HUES48 (cell line): Measurements from ENCODE around the gene TMEM43.

Experiments used
- H3K27ac ChIP-seq: one replicate; pipeline ENCODE4 v1.7.0; 2013; ENCODE audit warnings: low read depth, low read length, inconsistent platforms
- H3K27me3 ChIP-seq: 2 replicates; pipeline ENCODE4 v1.6.1; 2013; ENCODE audit warnings: mild to moderate bottlenecking, low read length; ENCODE audit not compliant: control insufficient read depth, insufficient read depth
- H3K36me3 ChIP-seq: 2 replicates; pipeline ENCODE4 v1.6.1; 2013; ENCODE audit warnings: low read length; ENCODE audit not compliant: control insufficient read depth, insufficient read depth
- H3K4me1 ChIP-seq: 2 replicates; pipeline ENCODE4 v1.6.1; 2013; ENCODE audit warnings: mild to moderate bottlenecking, low read length; ENCODE audit not compliant: control insufficient read depth, insufficient read depth
- H3K4me3 ChIP-seq: 2 replicates; pipeline ENCODE4 v1.5.1; 2013; ENCODE audit warnings: mild to moderate bottlenecking, low read depth, low read length
- H3K9ac ChIP-seq: 2 replicates; pipeline ENCODE4 v1.6.1; 2013; ENCODE audit warnings: mild to moderate bottlenecking, low read depth, low read length, moderate library complexity
- H3K9me3 ChIP-seq: 2 replicates; pipeline ENCODE4 v1.6.1; 2013; ENCODE audit warnings: low read length; ENCODE audit not compliant: control insufficient read depth, insufficient read depth

TMEM43 gene

DNA sequence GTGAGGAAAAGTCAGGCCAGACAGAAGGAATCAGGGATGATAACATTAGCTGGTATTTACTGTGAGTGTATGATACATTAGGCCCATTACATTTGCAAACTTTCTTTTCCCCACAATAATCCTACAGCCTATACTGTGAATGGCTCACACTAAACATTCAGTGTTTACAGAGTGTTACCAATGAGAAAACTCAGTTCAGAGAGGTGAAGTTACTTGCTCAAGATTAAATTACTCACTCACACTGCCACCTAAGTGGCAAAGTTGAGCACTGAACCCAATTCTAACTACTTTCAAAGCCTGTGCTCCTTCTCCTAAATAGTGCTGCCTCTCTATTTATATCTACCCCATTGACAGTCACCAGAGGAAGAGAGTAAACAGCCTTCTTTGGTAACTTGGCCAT lies 45.0 kb downstream of the TMEM43 start:
- H3K9ac ChIP-seq: no peak overlapping the region

DNA sequence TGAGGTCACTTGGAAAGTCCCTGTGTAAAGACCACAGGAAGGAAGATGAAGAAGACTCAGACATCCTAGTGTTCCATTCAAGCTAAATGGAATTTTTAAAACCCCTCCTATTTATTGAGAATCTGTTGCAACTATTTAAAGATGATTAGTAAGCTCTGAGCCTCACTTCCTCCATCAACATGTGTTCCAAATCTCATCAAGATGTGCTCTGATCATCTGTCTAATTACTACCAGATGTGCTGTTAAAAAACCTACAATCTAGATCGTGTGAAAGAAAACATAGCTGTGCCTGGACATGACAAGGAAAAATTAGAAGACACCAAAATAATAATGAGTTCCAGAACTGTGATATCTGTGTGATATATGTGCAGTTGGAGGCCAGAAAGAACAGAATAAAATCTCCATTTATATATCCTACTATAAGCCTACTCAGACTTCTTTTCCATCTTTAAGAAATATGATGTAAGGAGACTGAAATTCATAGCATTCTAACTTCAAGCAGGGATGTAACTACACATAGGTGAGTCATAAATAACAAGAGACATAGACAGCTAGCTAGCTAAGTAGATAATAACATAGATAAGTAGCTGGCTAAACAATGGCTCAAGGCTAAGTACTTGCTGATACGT lies 45.8 kb downstream of the TMEM43 start:
- no peaks in the 10 kb centered on the region for H3K9me3 ChIP-seq
- no peak overlapping the region for H3K4me3 ChIP-seq
- no peaks in the 10 kb centered on the region for H3K4me1 ChIP-seq
- peaks cover 74% of the 10 kb centered on the region for H3K36me3 ChIP-seq
- H3K9ac ChIP-seq: no peak overlapping the region
- H3K27ac ChIP-seq: no peak overlapping the region
- H3K27me3 ChIP-seq: no peaks in the 10 kb centered on the region

More for the DNA sequence above, 45.0 kb downstream of the TMEM43 start:
- Histone ChIP-seq H3K27ac (no peak overlapping the region), H3K27me3 (no peaks in the 10 kb centered on the region), H3K4me3 (no peak overlapping the region), H3K9me3 (no peaks in the 10 kb centered on the region), H3K4me1 (no peaks in the 10 kb centered on the region), H3K36me3 (peaks cover 82% of the 10 kb centered on the region)

DNA sequence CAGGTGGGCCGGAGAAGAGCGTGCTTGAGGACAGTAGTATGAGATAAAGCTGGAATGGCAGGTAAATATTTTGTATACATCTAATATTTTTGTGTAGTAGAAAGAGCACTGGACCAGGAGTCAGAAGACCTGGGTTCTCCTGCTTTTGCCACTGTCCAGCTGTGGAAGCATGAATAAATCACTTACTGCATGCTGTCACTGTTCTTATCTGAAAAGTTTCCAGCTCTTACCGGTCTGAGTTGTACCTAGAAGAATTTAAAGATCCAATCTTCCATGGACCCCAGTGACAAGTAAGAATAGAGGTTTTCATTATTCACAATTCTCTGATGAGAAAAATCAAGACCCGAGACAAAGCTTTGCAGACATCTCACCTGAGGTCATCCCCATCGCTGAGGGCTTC lies 47.6 kb downstream of the TMEM43 start:
- Histone ChIP-seq H3K27me3 (no peaks in the 10 kb centered on the region), H3K27ac (no peak overlapping the region), H3K9me3 (no peaks in the 10 kb centered on the region), H3K4me3 (no peak overlapping the region), H3K36me3 (peaks cover 58% of the 10 kb centered on the region), H3K9ac (no peak overlapping the region), H3K4me1 (peaks cover 5% of the 10 kb centered on the region)

DNA sequence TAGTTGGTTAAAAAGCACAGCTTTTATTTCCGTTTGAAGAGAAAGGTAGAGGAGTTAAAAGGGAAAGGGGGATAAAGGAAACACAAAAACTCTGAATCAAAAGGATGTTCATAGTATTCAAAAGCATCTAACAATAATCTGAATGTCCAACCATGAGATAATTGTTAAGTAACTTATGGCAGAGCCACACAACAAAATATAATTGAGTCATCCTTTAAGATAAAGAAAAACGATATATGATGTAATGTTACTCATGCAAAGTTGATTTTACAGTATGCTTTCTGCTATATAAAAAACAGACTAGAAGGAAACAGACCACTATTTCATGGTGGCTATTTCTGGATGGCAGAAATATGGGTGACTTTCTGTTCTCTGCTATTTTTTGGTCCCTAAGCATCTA lies 49.6 kb downstream of the TMEM43 start:
- peaks cover 38% of the 10 kb centered on the region for H3K36me3 ChIP-seq
- H3K9ac ChIP-seq: no peak overlapping the region
- H3K4me3 ChIP-seq: no peak overlapping the region
- no peak overlapping the region for H3K27ac ChIP-seq
- no peaks in the 10 kb centered on the region for H3K27me3 ChIP-seq
- peaks cover 10% of the 10 kb centered on the region for H3K4me1 ChIP-seq
- H3K9me3 ChIP-seq: no peaks in the 10 kb centered on the region

DNA sequence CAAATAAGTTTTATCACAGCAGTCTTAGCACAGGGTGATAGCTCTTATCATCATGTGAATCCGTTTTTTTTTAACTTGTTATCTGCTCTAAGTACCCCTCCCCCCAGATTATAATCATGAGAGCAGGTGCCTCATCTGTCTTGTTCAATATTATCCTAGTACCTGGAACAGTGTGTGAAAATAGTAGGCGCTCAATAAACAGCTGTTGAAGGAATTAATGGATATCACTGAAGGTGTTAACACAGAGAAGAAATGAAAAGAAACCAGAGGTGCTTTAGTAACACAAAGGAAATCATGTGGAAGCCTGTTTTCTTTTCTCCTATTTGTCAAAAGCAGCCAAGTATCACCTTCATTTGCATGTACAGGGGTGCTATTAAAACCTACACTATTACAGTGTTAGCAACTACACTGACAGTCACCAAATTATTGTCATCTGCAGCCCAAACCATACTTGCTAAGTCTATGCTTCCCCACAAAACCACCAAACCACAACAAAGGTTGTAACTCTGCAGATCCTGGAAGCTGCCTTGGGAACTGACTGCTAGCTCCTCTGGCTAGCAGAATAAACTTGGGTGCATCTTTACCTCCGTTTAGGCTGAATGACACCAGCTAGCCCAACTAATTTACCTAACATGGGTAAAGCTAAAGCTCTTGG lies 50.7 kb downstream of the TMEM43 start:
- H3K4me1 ChIP-seq: peaks cover 15% of the 10 kb centered on the region
- no peaks in the 10 kb centered on the region for H3K27me3 ChIP-seq
- H3K4me3 ChIP-seq: no peak overlapping the region
- peaks cover 28% of the 10 kb centered on the region for H3K36me3 ChIP-seq
- no peaks in the 10 kb centered on the region for H3K9me3 ChIP-seq
- H3K27ac ChIP-seq: no peak overlapping the region
- H3K9ac ChIP-seq: no peak overlapping the region

DNA sequence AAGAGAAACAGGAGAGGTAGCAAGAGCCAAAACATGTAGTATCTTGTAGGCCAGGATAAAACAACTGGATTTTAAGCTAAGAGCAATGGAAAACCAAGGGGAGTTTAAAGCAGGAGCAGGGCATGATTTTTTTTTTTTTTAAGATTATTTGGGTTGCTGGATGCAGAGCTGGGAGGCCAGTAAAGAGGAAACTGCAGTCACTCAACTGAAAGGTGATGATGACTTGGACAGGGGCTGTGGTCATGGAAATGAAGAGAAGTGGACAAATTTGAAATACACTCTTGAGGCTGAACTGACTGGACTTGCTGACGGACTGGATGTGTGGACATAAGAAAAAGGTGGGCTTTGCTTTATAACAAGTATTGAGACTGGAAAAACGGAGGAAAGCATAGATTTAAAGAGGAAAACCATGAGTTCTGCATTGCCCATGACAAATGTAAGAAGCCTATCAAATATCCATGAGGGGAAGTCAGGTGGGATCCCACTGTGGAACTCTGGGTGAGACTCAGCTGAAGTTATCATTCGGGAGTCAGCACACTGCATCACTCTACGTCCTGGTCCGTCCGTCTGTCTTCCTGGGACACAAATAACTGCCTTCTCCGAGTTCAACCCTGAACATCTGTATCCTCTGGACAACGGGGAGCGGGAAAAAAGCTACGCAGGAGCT lies 52.9 kb downstream of the TMEM43 start:
- peaks cover 26% of the 10 kb centered on the region for H3K36me3 ChIP-seq
- peak overlapping the region; percentile 97 for H3K4me3 ChIP-seq
- H3K27ac ChIP-seq: peak overlapping the region; percentile 84
- H3K27me3 ChIP-seq: no peaks in the 10 kb centered on the region
- H3K4me1 ChIP-seq: peaks cover 15% of the 10 kb centered on the region
- peak overlapping the region; percentile 96 for H3K9ac ChIP-seq
- no peaks in the 10 kb centered on the region for H3K9me3 ChIP-seq

DNA sequence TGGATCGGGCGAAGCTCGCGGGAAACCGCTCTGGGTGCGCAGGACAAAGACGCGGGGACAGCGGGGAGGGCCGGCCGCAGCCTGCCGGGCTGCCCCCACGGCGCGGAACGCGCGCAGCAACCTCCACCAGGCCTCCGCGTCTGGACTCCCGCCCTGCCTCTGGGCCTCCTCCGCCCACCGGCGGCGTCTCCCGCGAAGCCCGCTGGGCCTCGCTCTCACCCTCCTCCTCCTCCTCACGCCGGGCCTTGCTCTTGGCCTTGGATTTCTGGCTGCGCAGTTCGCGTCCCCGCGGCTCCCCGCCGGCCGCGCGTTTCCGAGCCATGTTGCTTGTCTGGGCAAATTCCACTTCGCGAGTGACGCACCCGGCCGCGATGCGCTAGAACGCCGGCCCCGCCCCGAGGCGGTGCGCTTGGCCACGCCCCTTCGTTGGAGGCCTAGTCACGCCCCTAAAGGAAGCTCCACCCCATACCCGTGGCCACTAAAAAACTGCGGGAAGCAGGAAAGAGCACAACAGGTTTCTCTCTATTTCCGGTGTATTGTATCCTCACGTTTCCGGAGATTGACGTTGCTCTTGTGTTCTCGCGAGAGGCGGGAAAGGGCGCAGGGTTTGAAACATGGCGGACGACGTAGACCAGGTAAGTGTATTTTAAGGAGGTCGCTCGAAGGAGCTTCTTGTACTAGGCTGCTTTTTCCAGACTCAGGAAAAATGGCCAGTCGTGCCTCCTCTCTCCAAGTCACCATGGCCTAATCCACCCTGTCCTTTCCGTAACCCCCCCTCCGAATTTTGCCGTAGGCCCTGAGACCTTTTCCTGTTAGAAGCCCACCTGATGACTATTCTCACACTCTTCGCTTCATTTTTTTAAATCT lies 53.6 kb downstream of the TMEM43 start, which contains the start of the genes LSM3 and XPC:
Gene LSM3 (plus strand): TSS at position 571 of the 867 bp plus-strand sequence. CDS start 44 bp downstream, at position 615.
Gene XPC (minus strand): TSS at position 355 of the 867 bp plus-strand sequence. CDS start 33 bp downstream, at position 322.
- peaks cover 27% of the 10 kb centered on the region for H3K36me3 ChIP-seq
- peak within 1 kb of the TSS; percentile 96 for H3K9ac ChIP-seq
- H3K27ac ChIP-seq: peak within 1 kb of the TSS; percentile 86
- peak within 1 kb of the TSS; percentile 97 for H3K4me3 ChIP-seq
- H3K4me1 ChIP-seq: peaks cover 15% of the 10 kb centered on the region
- H3K9me3 ChIP-seq: no peaks in the 10 kb centered on the region
- no peaks in the 10 kb centered on the region for H3K27me3 ChIP-seq

DNA sequence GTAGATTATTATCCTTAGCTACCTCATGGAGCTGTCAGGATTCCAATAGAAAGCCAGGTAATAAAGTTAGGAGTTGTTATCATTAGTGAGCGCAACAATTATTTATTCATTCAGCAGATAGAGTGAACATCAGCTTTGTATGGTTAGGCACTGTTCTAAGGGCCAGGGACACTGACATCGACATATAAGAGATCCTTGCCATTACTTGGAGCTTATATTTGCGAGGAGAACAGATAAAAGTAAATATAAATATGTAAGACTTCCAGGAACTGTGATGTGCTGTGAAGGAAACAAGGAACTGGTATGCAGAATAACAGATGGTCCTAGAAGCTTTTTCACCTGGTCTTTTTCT lies 54.2 kb downstream of the TMEM43 start:
- no peaks in the 10 kb centered on the region for H3K9me3 ChIP-seq
- peak overlapping the region; percentile 86 for H3K27ac ChIP-seq
- peak overlapping the region; percentile 97 for H3K4me3 ChIP-seq
- no peaks in the 10 kb centered on the region for H3K27me3 ChIP-seq
- peak overlapping the region; percentile 96 for H3K9ac ChIP-seq
- peaks cover 34% of the 10 kb centered on the region for H3K36me3 ChIP-seq
- H3K4me1 ChIP-seq: peaks cover 15% of the 10 kb centered on the region

DNA sequence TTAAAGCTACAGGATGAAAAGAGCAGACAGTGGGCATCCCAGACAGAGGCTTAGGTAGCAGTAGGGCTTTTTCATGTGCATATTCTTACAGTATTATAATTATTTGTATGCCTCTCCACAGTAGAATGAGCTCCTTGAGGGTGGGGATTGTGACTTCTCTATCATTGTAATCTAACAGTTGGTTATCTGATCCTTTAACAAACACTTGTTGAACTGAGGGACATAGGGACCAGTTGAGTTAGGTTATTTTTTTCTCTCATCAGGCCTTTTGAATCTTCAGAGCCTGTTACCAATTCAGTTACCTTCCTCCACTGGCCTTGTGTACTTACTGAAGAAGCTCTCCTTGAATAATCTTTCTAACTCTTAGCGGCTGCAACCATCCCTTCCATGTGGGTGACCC lies 54.9 kb downstream of the TMEM43 start:
- H3K36me3 ChIP-seq: peaks cover 36% of the 10 kb centered on the region
- no peaks in the 10 kb centered on the region for H3K27me3 ChIP-seq
- H3K27ac ChIP-seq: no peak overlapping the region
- H3K9me3 ChIP-seq: no peaks in the 10 kb centered on the region
- peaks cover 15% of the 10 kb centered on the region for H3K4me1 ChIP-seq
- H3K9ac ChIP-seq: peak overlapping the region; percentile 96; the same call in 1 of the 2 replicates
- peak overlapping the region; percentile 97 for H3K4me3 ChIP-seq

DNA sequence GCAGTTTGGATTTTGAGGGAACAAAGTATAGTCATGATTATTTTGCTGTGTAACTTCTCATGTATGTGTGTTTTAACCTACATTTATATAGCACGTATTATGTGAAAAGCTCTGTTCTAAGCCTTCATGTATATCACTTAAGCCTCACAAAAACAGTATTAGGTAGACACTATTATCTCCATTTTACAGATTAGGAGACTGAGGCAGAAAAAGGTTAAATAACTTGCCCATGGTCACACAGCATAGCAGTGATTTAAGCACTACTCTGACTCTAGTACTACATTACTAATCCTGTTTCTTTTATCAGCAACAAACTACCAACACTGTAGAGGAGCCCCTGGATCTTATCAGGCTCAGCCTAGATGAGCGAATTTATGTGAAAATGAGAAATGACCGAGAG lies 56.4 kb downstream of the TMEM43 start:
- no peaks in the 10 kb centered on the region for H3K9me3 ChIP-seq
- peaks cover 48% of the 10 kb centered on the region for H3K36me3 ChIP-seq
- H3K27ac ChIP-seq: no peak overlapping the region
- no peak overlapping the region for H3K9ac ChIP-seq
- no peak overlapping the region for H3K4me3 ChIP-seq
- H3K4me1 ChIP-seq: peaks cover 15% of the 10 kb centered on the region
- no peaks in the 10 kb centered on the region for H3K27me3 ChIP-seq
